Endothelial cell of umbilical vein (primary cell): ENCODE results near the gene CCDC80.

Experiments used
- CTCF ChIP-seq, 2 donors: IDR thresholded peaks; 1 replicate in 1 of 2; 2 replicates in 1 of 2; pipeline ENCODE4 v1.5.1; 2011; ENCODE audit warnings: low read length in 2 of 2, mild to moderate bottlenecking in 2 of 2, moderate library complexity in 2 of 2, control low read depth in 1 of 2, inconsistent platforms in 1 of 2, low read depth in 1 of 2; ENCODE audit not compliant: insufficient read depth in 1 of 2; ENCODE audit errors: extremely low read depth in 1 of 2
- EZH2 ChIP-seq: IDR thresholded peaks from 2 replicates; pipeline ENCODE4 v1.6.1; 2012; ENCODE audit warnings: borderline replicate concordance, low read depth, mild to moderate bottlenecking, moderate library complexity, low read length, inconsistent platforms; ENCODE audit not compliant: severe bottlenecking
- POLR2A ChIP-seq: IDR thresholded peaks from 2 replicates; pipeline ENCODE4 v1.6.1; 2012; ENCODE audit warnings: low read depth, mild to moderate bottlenecking, control low read depth, low read length
- POLR2AphosphoS5 ChIP-seq: IDR thresholded peaks from 2 replicates; pipeline ENCODE4 v1.6.1; 2012; ENCODE audit warnings: low read depth, mild to moderate bottlenecking, control low read depth, low read length, moderate library complexity; ENCODE audit not compliant: insufficient read depth
- TF ChIP-seq, protein P1 (sequence below): IDR thresholded peaks from 2 replicates; pipeline ENCODE4 v1.6.1; 2011; ENCODE audit not compliant: insufficient read depth, insufficient read length

DNA sequence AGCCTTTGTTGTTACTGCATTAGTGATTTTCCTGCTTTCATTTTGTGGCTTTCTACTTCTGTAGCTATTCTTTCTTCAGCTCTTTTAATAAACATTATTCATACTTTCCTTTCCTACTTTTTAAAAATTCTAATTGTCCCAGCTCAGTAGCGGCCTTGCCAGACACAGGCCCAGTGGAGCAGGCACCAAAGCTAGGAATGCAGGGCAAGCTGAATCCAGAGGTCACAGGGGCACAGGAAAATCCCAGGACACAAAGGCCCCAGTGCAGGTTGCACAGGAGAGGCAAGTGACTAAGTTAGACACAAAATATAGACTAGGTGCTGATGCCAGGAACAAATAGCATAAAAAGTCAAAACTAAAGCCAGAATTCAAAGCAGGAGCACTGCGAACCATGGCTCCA is 49.0 kb upstream of the CCDC80 start:
- TF ChIP-seq POLR2AphosphoS5 (no peak), CTCF (IDR thresholded peaks at IDR 0.05; ENCODE audit: extremely low read depth in 1 of 2, insufficient read depth in 1 of 2, low read depth in 1 of 2, low read length in 2 of 2) (no peak), POLR2A (no peak), EZH2 (no peak)
- TF ChIP-seq, protein P1, sequence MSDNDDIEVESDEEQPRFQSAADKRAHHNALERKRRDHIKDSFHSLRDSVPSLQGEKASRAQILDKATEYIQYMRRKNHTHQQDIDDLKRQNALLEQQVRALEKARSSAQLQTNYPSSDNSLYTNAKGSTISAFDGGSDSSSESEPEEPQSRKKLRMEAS = no peak
